Pons (tissue), 1 donor: ENCODE results near the gene SUSD2.
"Not testable (repeated sequence)": the region's sequence is repeated elsewhere in the genome, so short reads cannot be mapped to it uniquely, and the experiment has no call there.

ENCODE experiments used
- DNase-seq: peaks from one replicate; pipeline ENCODE4 v3.0.0-alpha.2; 2016; ENCODE audit warnings: low spot score

The SUSD2 gene

DNA sequence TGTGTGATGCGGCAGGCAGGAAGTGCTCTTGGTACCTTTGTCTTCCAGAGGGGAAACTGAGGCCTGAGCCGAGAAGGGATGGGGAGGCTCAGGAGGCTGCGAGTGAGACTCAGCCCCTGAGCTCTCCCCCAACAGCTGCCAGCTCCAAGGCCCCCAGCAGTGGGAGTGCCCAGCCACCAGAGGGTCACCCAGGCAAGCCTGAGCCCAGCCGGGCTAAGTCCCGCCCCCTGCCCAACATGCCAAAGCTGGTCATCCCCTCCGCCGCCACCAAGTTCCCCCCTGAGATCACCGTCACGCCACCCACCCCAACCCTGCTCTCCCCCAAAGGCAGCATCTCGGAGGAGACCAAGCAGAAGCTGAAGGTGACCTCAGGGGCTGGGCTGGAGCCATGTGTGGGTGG is 3.8 kb upstream of the SUSD2 start:
- no peak for DNase-seq

DNA sequence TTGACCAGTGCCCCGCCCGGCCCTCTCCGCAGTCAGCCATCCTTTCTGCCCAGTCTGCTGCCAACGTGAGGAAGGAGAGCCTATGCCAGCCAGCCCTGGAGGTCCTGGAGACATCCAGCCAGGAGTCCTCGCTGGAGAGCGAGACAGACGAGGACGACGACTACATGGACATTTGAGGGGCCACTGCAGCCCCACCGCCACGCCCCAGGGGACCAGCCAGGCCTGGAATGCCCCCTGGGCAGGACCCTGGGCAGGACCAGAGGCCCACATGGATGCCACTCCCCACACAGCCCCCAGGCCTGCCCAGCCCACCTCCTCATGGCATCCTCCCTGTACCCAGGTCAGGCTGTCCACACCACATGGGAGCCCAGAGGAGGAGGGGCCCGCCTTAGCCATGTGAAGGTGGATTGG is 3.3 kb upstream of the SUSD2 start:
- DNase-seq, result no peak

DNA sequence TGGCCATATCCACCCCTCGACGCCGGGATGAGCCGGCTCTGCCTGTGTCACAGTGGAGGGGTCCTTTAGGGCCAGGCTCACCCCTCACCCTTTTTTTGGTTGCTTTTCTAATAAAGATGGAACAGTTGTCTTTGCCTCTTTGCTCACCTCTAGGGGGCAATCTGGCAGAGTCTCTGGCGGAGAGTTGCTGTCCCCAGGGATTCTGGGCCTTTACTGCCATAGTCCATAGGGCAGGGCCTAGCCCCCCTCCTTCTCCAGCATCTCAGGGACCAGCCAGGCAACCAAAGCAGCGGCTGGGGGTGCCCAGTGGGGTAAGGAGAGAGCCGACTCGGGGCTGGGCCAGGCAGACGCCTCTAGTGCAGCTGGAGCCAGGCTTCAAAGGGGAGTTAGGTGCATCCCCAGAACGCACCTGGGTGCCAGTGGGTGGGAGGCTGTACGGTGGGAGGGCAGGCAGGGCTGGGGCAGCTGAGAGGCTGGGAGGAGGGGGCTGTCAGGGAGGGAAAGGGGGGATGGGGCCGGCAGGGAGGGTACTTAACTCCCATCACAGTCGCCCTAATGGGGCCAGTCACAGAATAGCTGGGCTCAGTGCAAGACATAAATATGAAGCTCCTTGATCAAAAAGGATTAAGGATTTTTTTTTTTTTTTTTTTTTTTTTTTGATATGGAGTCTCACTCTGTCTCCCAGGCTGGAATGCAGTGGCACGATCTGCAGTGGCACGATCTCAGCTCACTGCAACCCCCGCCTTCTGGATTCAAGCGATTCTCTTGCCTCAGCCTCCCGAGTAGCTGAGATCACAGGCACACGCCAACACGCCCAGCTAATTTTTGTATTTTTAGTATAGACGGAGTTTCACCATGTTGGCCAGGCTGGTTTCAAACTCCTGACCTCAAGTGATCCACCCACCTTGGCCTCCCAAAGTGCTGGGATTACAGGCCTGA is 2.5 kb upstream of the SUSD2 start:
- DNase-seq, result no peak

DNA sequence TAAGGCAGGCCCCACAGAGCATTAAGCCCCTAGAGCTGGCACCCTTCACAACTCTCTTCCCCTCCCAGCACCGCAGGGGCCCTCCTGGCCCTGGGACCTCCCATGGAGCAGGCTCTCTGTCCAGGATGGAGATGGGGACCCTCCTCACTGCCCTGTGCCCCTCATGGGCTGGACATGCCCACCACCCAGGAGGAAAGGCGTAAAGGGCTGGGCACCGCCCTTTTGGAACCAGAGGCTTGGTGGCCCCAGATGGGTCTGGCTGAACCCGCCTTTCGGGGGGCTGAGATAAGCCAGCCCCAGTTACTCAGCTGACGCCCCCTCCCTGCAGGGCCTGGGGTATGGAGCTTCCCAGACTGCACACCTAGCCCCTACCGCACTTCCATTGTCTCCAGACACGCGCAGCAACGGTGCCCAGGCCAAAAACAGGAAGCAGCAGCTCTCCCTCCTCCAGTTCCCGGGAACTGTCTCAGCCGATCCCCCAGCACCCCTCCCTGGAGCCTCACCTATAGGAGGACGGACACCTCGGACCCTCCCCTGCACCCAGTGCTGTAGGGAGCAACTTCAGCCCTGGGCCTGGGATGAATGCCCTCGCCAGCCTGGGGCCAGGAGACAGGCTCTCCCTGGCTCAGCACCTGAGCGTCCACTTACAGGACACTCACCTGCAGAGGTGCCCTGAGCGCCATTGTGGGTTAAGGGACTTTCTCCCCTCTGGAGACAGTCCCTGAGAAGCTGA is 1.6 kb upstream of the SUSD2 start:
- no peak for DNase-seq

DNA sequence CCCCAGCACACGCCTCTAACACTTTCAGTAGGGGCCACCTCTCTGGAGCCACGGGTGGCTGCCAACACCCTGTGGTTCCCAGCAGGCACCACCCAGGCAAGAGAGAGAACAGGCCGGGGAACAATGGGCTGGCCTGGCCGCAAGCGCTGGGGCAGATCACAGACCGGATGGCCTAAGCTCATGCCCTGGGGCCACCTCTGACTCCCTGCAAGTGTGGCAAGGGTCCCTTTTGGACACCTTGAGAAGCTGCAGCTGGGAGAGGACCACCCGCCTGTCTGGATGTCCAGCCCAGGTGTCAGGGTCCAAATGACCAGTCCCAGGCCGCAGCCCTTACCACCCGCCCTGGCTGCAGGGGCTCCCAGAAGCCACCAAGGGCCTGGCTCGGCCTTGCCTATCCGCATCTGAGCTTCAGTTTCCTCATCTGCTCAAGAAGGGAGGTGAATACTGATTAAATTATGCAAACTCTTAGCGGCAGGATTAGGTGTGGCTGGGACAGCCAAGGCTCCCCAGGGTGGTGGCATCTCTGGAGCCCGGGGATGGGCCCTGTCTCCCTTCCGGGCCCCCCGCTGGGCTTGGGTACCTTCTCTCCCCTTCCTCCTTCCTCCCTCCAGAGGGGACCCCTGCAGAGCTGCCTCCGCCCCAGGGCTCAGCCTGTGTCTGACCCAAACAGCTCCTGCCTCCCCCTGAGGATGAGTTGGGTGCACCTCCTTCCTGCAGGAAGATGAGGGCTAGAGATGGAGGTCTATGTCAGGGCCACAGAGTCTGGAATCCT is 785 bp upstream of the SUSD2 start:
- DNase-seq, result no peak

DNA sequence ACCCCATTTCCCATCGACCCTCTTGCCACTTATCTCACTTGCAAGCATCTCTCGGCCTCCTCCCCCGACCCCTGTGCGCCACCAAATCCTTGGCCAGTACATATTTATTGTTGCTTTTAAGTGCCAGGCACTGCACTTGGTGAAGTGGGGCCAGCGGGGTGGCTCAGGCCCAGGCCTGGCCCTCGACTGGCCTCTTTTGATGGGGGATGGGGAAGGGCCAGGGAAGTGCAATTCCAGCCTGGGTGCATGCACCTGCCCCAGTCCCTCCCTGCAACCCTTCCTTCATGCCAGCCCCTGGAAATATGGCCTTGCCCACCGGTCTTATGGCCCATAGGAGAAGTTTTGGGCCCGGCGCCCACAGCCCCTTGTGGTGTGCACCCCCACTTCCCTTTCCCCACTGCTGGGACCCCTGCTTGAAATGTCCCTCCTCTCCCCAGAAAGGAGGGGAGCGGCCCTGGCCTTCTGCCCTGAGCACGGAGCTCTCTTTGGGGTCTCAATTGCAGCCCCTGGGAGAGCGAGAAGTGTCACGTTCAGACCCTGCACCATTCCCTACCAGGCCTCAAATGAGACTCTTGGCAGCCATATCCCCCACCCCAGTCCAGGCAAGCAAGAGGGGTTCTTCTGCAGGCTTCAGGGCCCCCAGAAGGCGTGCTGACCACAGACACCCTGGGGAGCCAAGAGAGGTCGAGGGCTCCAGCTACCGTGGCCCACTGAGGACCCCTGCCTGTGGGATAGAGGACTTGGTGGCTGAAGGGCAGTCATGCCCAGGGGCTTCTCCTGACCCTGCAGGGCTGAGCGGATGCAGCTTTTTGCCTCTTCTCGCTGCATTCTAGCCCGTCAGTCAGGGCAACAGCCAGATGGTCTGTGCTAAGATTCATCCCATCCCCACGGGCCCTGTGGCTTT is 961 bp downstream of the SUSD2 start:
- DNase-seq, result no peak

DNA sequence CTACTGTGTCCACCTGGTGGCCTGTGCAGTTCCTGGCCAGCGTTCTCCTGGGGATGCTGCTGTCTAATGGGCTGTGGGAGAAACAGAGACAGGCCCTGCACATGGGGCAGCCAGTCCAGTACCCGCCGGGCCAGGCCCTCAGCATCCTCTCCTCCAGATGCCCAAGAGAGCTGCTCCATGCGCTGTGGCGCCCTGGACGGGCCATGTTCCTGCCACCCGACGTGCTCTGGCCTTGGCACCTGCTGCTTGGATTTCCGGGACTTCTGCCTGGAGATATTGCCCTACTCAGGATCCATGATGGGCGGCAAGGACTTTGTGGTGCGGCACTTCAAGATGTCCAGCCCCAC is 1.6 kb downstream of the SUSD2 start:
- DNase-seq, result not testable (repeated sequence)

DNA sequence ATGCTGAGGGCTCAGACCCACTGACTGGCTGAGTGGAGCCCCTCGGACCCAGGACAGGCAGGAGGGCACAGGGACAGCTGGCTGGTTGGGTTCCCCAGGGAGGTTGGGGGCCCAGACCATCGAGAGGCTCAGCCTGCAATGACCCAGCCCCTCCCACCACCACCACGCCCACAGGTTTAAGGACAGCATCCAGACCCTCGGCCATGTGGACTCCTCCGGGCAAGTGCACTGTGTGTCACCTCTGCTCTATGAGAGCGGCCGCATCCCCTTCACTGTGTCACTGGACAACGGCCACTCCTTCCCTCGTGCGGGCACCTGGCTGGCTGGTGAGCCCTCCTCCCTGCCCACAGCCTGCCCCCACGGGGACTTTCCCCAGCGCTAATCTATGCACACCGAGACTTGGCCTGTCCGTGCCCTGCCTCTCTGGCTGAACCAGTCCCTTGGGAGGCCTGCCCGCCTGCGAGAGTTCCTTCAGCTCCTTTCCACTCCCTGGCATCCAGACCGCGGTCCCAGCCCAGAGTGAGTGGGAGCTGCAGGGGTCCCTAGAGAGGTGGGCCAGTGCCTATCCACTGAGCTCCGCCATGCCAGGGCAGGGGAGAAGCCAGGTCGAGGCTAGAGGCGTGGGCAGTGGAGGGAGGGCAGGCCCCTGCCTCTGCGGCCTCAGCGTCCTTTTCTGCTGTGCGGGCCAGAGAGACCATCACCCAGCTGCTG is 2.2 kb downstream of the SUSD2 start:
- DNase-seq, result no peak

DNA sequence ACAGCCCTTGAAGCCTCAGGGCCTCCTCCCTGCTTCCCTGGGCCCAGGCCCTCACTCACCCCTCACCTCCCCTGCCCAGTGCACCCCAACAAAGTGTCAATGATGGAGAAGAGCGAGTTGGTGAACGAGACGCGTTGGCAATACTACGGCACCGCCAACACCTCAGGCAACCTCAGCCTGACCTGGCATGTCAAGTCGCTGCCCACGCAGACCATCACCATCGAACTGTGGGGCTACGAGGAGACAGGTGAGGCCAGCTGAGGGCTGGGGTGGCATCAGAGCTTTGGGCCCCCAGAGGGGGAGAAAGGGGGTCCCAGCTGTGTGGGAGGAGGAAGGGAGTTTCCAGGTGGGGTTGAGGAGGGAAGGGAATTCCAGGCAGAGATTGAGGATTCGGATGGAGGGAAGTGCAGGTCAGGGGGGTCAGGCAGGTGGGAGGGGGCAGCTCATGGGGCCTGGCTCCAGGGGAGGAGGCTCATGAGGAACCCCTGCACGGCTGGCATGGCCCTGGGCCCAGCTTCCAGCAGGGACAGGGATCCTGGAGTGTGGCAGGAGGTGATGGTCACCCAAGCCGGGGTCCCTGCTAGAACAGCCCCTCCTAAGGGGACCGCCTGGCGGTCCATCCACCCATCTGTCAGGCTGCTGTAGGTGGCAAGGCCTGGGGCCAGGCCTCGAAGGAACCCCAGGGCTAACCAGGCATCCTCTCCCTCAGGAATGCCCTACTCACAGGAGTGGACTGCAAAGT is 2.9 kb downstream of the SUSD2 start:
- no peak for DNase-seq

DNA sequence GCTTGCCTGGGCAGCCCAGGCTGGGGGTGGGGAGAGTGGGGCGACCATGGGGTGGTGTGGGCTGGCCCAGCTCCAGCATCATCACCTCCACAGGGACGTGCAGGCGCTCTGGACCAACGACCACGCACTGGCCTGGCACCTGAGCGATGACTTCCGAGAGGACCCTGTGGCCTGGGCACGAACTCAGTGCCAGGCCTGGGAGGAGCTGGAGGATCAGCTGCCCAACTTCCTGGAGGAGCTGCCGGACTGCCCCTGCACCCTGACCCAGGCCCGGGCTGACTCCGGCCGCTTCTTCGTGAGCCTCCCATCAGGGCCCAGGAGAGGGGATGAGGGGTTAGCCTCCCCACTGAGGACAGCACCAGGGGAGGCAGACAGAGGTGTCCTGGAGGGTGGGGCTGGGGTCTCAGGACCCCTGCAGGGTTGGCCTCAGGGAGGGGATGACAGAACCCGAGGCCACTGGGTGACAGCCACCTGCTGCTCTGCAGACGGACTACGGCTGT is 3.8 kb downstream of the SUSD2 start:
- no peak for DNase-seq

DNA sequence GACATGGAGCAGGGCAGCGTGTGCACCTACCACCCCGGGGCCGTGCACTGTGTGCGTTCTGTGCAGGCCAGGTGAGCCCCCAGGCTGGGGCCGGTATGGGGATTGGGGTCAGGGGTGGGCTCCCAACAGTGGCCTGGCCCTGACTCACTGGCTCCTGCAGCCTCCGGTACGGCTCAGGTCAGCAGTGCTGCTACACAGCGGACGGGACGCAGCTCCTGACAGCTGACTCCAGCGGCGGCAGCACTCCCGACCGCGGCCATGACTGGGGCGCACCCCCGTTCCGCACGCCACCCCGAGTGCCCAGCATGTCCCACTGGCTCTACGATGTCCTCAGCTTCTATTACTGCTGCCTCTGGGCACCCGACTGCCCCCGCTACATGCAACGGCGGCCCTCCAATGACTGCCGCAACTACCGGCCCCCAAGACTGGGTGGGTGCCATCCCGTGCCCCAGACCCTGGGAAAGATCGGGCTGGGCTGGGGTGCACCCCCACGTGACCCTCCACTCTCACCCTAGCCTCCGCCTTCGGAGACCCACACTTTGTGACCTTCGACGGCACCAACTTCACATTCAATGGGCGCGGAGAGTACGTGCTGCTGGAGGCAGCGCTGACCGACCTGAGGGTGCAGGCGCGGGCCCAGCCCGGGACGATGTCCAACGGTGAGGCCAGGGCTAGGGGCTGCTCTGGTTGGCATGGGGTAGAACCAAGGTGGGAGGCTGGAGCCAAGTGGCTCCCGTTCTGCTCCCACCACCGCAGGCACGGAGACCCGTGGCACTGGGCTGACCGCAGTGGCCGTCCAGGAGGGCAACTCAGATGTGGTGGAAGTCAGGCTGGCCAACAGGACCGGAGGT is 4.4 kb downstream of the SUSD2 start:
- DNase-seq, result no peak

DNA sequence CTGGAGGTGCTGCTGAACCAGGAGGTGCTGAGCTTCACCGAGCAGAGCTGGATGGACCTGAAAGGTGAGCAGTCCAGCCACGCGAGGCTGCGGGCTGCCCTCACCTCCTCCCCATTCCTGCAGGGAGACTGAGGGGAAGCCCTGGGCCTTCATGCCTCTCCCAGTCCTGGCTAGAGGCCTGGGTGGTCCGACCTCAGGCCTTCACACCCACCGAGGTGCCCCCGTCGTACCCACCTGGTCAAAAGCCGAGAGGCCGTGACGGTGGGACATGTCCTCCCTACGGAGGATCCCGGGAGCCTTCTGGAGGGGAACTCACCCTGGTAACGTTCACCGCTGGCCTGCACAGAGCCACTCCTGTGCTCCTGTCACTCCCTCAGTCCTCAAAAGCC is 5.1 kb downstream of the SUSD2 start:
- no peak for DNase-seq

DNA sequence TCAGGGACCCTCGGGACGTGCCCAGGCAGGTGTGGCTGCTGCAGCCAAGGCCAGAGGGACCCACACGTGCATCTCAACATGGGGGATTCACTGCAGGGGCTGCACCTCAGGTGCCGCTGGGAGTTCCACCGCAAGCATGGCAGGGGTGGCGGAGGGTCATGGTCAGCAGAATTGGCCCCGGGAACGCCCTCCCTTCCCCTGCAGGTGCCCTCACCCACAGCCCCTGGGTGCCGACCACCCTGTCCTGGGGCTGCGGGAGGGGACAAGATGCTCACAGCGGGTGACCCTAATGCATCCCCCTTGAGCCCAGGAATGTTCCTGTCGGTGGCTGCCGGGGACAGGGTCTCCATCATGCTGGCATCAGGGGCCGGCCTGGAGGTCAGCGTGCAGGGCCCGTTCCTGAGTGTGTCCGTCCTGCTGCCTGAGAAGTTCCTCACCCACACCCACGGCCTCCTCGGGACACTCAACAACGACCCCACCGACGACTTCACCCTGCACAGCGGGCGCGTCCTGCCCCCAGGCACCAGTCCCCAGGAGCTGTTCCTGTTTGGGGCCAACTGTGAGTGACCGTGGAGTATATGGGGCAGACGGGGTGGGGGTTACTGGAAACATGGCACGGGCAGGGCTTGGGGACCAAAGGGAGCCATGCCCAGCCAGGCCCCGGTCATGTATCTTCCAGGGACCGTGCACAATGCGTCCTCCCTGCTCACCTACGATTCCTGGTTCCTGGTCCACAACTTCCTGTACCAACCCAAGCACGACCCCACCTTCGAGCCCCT is 5.8 kb downstream of the SUSD2 start:
- no peak for DNase-seq

DNA sequence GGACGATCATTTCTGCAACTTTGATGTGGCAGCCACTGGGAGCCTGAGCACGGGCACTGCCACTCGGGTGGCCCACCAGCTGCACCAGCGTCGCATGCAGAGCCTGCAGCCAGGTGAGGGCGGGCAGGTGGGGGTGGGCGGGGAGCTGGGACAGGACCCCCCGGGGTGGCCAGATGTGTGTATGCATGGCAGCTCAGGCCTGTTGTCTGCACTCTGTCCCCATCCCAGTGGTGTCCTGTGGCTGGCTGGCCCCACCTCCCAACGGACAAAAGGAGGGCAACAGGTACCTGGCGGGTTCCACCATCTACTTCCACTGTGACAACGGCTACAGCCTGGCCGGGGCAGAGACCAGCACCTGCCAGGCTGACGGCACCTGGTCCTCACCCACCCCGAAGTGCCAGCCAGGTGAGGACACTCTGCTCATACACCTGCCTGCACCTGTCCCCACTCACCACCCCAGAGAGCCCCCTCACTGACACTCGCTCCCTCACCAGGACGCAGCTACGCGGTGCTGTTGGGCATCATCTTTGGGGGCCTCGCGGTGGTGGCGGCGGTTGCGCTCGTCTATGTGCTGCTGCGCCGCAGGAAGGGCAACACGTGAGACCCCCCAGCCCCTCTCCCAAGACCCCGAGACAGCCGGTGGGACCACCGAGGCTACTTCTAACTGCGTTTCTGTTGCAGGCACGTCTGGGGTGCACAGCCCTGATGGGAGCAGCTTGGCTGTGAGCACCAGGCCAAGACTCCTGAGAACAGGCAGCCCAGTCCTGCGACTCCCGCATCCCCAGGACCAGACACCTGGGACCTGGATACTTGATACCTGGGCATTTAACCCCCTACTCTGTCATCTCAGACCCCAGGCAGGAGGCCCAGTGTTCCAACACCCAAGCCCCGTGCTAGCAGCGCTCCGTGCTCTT is 6.7 kb downstream of the SUSD2 start:
- no peak for DNase-seq

DNA sequence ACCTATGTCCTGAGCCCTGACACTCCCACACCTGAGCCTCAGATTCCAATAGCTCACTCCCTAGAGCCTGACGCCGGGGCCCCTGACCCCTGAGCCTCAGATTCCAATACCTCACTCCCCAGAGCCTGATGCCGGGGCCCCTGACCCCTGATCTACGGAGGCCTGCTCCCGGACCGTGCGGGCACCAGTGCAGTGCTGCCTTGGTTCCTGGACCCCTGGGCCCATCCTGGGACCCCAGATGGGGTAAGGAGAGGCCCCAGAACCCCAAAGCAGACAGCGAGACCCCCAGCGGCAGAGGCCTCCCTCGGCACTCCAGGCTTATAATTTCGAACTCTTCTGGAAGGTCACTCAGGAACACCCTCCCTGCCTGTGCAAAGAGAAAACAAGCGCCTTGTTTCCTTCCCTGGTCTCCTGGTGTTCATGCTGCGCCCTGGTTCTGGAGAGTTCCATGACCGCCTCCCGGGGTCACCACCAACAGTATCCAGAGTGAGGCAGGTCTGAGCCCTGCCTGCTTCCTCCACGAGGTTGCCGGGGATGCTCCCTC is 7.5 kb downstream of the SUSD2 start:
- no peak for DNase-seq

DNA sequence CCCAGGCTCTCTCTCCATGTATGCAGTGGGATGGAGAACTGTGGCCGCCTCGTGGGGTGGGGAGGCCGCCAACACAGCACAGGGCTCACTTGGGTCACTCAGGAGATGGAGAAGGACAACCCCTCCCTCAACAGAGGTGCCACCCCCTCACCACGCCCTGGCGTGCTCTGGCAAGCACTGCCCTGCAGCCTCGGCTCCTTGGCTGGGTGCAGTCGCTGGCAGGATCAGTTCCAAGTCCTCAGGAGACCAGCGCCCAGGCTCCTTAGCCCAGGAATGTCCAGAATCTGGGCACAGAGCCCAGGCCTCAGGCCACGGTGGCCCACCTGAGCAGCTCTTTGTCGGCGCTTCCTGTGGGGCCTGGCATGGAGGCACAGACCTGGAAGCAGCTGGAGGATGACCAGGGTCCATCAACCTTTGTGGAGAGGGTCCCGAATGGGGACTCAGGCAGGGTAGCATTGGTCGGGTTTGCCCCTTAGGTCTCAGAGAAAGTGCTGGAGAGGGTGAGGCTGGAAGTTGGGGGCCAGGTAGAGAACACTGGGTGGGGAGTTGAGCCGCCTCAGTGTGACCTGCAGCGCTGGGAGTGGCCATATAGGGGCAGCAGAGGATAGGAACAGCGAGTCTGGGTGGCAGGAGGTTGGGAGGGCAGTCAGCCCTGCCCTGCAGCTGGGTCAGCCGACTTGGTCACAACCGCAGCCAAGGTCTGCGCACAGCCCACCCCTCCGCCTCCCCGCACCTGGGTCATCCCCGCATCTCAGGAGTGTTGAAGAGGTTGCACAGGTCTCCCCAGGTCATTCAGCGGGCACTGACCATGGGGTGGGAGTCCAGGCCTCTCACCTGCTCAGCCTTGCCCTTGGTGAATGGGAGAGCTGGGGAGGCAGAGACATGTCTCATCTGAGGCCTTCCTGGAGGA is 8.2 kb downstream of the SUSD2 start:
- DNase-seq, result peak; percentile 36
